Heart left ventricle (tissue), 13 donors: ENCODE data around the gene GPX5.

Experiments
- POLR2A ChIP-seq, 2 donors: fragments of 450-650 bp; IDR thresholded peaks; one replicate each; pipeline ENCODE4 v1.6.1; 2017; ENCODE audit warnings: antibody characterized with exemption in 2 of 2, mild to moderate bottlenecking in 2 of 2, moderate library complexity in 2 of 2
- TF ChIP-seq, protein P1 (sequence below), 12 donors: fragments of 200-600 bp; sonication (generic) in 4 of 12; IDR thresholded peaks; one replicate each; pipeline versions ENCODE4 v1.5.0 to v1.8.0; 2018 to 2022; ENCODE audit warnings: antibody characterized with exemption in 12 of 12, mild to moderate bottlenecking in 5 of 12
- donor health status: ischemic (EF 13 %, LVEDD 7.1; RV severe dilation, severe dysfunction).
- donor health status: DM: no; HTN: yes; CAD: no.
- donor health status: DM: no; HTN: no; CAD: no.
- donor health status: ischemic (EF 25% LVEDD 6.9; RV normal size, moderate dysfunction).
- donor health status: ischemic (EF 25% LVEDD 5.7; RV mildly dilated, moderate dysfunction).
- donor health status: ischemic (EF 35%, LVEDD 5.7; RV mildly dilated, moderate dysfunction).
- donor health status: nonischemic (EF 11% LVEDD 7.7; RV severe dilation, severe dysfunction).
- donor health status: DM: yes; HTN: yes; CAD: no.
- donor health status: PGD.
- donor health status: ischemic (EF 29% LVEDD 5.4; RV normal size, mild dysfunction).
- donor health status: nonischemic (EF 23%, LVEDD 6.1; RV moderate dilation, normal function).

GRCh38 chr6:28568515-28569108 is 42.9 kb downstream of the GPX5 start:
- TF ChIP-seq, protein P1, sequence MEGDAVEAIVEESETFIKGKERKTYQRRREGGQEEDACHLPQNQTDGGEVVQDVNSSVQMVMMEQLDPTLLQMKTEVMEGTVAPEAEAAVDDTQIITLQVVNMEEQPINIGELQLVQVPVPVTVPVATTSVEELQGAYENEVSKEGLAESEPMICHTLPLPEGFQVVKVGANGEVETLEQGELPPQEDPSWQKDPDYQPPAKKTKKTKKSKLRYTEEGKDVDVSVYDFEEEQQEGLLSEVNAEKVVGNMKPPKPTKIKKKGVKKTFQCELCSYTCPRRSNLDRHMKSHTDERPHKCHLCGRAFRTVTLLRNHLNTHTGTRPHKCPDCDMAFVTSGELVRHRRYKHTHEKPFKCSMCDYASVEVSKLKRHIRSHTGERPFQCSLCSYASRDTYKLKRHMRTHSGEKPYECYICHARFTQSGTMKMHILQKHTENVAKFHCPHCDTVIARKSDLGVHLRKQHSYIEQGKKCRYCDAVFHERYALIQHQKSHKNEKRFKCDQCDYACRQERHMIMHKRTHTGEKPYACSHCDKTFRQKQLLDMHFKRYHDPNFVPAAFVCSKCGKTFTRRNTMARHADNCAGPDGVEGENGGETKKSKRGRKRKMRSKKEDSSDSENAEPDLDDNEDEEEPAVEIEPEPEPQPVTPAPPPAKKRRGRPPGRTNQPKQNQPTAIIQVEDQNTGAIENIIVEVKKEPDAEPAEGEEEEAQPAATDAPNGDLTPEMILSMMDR (IDR thresholded peaks at IDR 0.05), result no peak
- TF ChIP-seq POLR2A (IDR thresholded peaks at IDR 0.05), result no peak
